Kidney (tissue), 14 donors: ENCODE data around the gene CSNK1D. TPM values are rescaled to one million over a fixed set of nuclear protein-coding genes. Genes with fewer than 3 reads are reported as not detected.

Experiments used
- DNase-seq, 5 donors: peaks; one replicate each; pipeline ENCODE4 v3.0.0-alpha.2; 2013 to 2020
- FAIRE-seq: peaks from 2 replicates; lab custom pipeline; 2012; peaks lifted over from hg19 to GRCh38; lab: Jason Lieb, UNC
- H3K27ac ChIP-seq, 2 donors: one replicate each; pipeline ENCODE4 v1.7.0; 2013; ENCODE audit warnings: low read depth in 2 of 2, low read length in 2 of 2, inconsistent platforms in 1 of 2
- H3K27me3 ChIP-seq: one replicate; pipeline ENCODE4 v1.7.1; 2013; ENCODE audit warnings: low read length, inconsistent platforms; ENCODE audit not compliant: control insufficient read depth, insufficient read depth
- H3K36me3 ChIP-seq, 3 donors: one replicate each; pipeline versions ENCODE4 v1.7.0 to v1.7.1; 2013; ENCODE audit warnings: low read length in 3 of 3, control low read depth in 1 of 3, inconsistent platforms in 1 of 3; ENCODE audit not compliant: insufficient read depth in 3 of 3, control insufficient read depth in 2 of 3
- H3K4me1 ChIP-seq, 3 donors: one replicate each; pipeline versions ENCODE4 v1.7.0 to v1.7.1; 2013; ENCODE audit warnings: low read length in 3 of 3, inconsistent platforms in 1 of 3, low read depth in 1 of 3; ENCODE audit not compliant: control insufficient read depth in 2 of 3, insufficient read depth in 2 of 3
- H3K4me3 ChIP-seq, 3 donors: one replicate each; pipeline versions ENCODE4 v1.7.0 to v1.8.1; 2013; ENCODE audit warnings: low read length in 3 of 3, control low read depth in 1 of 3, inconsistent platforms in 1 of 3
- H3K9ac ChIP-seq, 3 donors: one replicate each; pipeline versions ENCODE4 v1.7.0 to v1.7.1; 2013; ENCODE audit warnings: low read length in 3 of 3, control low read depth in 1 of 3, inconsistent platforms in 1 of 3
- H3K9me3 ChIP-seq, 3 donors: one replicate each; pipeline versions ENCODE4 v1.7.0 to v1.7.1; 2013; ENCODE audit warnings: low read length in 3 of 3, control low read depth in 1 of 3, inconsistent platforms in 1 of 3; ENCODE audit not compliant: control insufficient read depth in 2 of 3, insufficient read depth in 1 of 3
- CTCF ChIP-seq: IDR thresholded peaks from 3 replicates; pipeline ENCODE4 v1.5.1; 2012; ENCODE audit warnings: mild to moderate bottlenecking, moderate library complexity, borderline replicate concordance; ENCODE audit not compliant: insufficient read depth; ENCODE audit errors: extremely low read depth
- intact Hi-C: fragments of 100-400 bp; cut with DNase I; formaldehyde crosslinking; loops from one replicate; pipeline ENCODE4 v1.11.1; 2022
- polyA plus RNA-seq: library from polyadenylated mRNA; stranded (reverse); fragments of 350-450 nt; fragmentation: Illumina TruSeq; extraction: RNeasy Lipid Tissue Mini Kit (QIAGEN cat#74804); gene quantifications from one replicate; pipeline ENCODE4 v1.2.3, GENCODE V29; 2014; ENCODE audit warnings: low read depth, low replicate concordance; ENCODE audit not compliant: insufficient read depth
- total RNA-seq: library from RNA; stranded (reverse); fragmentation: NEBNext Ultra II Directional; extraction: Animal tissue kit (Norgen Biotek cat#: 25700); gene quantifications from one replicate; pipeline ENCODE4 v1.2.1, GENCODE V29; 2021
- donor health status: control.
- donor health status: control.
- donor health status: control.
- donor health status: control.
- donor health status: control.
- donor health status: DM: yes; HTN: yes; CAD: no.
- donor health status: Normal renal cell carcinoma (clear cell type).

The CSNK1D gene
- total and polyA plus RNA-seq, 2 donors from 2014 or later: 69.7 to 160 TPM

- H3K27ac ChIP-seq: peak overlapping the region in 1 of 2 donors; percentile 19
- H3K9ac ChIP-seq: no peak overlapping the region
- H3K4me3 ChIP-seq: peak overlapping the region in 1 of 3 donors; percentile 26
- H3K36me3 ChIP-seq: peaks cover 2 to 12% (median 6%) of the 10 kb centered on the region in 3 donors
- H3K9me3 ChIP-seq: no peaks in the 10 kb centered on the region
- DNase-seq (peak in 1 of 5 donors; percentile 56), FAIRE-seq (no peak)
- peaks cover 0 to 50% (median 46%) of the 10 kb centered on the region in 3 donors for H3K4me1 ChIP-seq
- no peaks in the 10 kb centered on the region for H3K27me3 ChIP-seq
- TF ChIP-seq CTCF: no peak
- intact Hi-C loops: no loop called here
Measured at GRCh38 chr17:82270651-82271050, 2.8 kb downstream of the CSNK1D start.

- Histone ChIP-seq H3K4me3 (peak overlapping the region in 1 of 3 donors; percentile 26), H3K27me3 (no peaks in the 10 kb centered on the region), H3K9me3 (no peaks in the 10 kb centered on the region), H3K4me1 (peaks cover 0 to 50% (median 46%) of the 10 kb centered on the region in 3 donors), H3K27ac (no peak overlapping the region), H3K36me3 (peaks cover 8 to 18% (median 10%) of the 10 kb centered on the region in 3 donors), H3K9ac (no peak overlapping the region)
- FAIRE-seq: no peak
- no peak for TF ChIP-seq CTCF
- peak in 1 of 5 donors; percentile 57 for DNase-seq
- intact Hi-C loops: no loop called here
Measured at GRCh38 chr17:82269882-82270500, 3.5 kb downstream of the CSNK1D start.

- H3K4me3 ChIP-seq: no peak overlapping the region
- no peaks in the 10 kb centered on the region for H3K27me3 ChIP-seq
- intact Hi-C loops: no loop called here
- no peak for DNase-seq
- no peak for TF ChIP-seq CTCF
- no peak overlapping the region for H3K9ac ChIP-seq
- no peak for FAIRE-seq
- no peak overlapping the region for H3K27ac ChIP-seq
- H3K9me3 ChIP-seq: no peaks in the 10 kb centered on the region
- H3K4me1 ChIP-seq: peaks cover 0 to 49% (median 46%) of the 10 kb centered on the region in 3 donors
- peaks cover 10 to 21% (median 10%) of the 10 kb centered on the region in 3 donors for H3K36me3 ChIP-seq
Measured at GRCh38 chr17:82269138-82269881, 4.2 kb downstream of the CSNK1D start.
